ENCODE results near the gene FHIT.
"Not testable (repeated sequence)": the region's sequence is repeated elsewhere in the genome, so short reads cannot be mapped to it uniquely, and the experiment has no call there.

FHIT gene

DNA sequence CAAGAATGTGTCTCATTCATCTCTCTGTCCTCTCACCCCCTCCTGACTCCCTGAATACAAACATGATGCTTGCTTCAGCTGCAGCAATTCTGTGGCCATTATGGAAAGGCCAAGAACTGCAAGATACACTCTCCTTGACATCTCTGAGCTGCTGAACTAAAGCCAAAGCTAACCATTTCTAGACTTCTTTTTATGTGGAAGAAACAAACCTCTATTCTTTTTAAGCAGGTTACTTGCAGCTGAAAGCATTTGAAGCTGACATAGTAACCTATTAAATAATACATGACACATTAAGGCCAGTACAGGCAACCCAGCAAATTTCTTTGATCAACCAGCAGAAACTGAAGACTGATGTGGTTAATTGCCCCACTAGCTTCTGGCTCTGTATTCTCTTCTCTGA, 17.5 kb downstream of the FHIT start:
- Histone ChIP-seq H3K9me3 (ENCODE audit: control insufficient read depth, low read length) (no peaks in the 10 kb centered on the region), H3K27me3 (replicated peaks; ENCODE audit: control insufficient read depth, insufficient read depth, low read length, poor library complexity, severe bottlenecking) (no peaks in the 10 kb centered on the region), H3K36me3 (ENCODE audit: control insufficient read depth, insufficient read depth, low read length) (no peaks in the 10 kb centered on the region), H3K4me1 (ENCODE audit: control insufficient read depth, insufficient read depth, low read length, poor library complexity, severe bottlenecking) (no peaks in the 10 kb centered on the region), H3K27ac (ENCODE audit: insufficient read depth, low read length, poor library complexity, severe bottlenecking) (no peak overlapping the region), H3K4me3 (ENCODE audit: insufficient read depth, low read depth, low read length, poor library complexity, severe bottlenecking) (no peak overlapping the region)
- DNase-seq, result no peak

DNA sequence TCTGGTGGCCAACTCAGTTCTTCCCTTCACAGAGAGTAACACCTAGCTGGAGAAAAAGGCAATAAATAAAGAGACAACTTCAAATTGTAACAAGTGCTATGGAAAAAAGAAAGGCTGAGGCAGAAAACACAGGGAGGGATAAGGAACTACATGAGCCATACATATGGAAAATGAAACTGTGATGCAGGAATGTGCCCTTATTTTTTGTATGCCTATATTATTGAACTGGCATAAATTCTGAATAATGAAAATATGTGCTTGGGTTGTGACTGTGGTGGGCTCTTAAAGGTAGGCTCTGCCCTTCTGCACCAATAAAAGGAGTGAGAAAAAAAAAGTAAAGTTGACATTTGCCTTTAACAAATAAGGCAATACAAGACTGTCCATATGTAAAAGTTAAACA, 19.6 kb downstream of the FHIT start:
- Histone ChIP-seq H3K36me3 (ENCODE audit: control insufficient read depth, insufficient read depth, low read length) (no peaks in the 10 kb centered on the region), H3K4me1 (ENCODE audit: control insufficient read depth, insufficient read depth, low read length, poor library complexity, severe bottlenecking) (no peaks in the 10 kb centered on the region), H3K27ac (ENCODE audit: insufficient read depth, low read length, poor library complexity, severe bottlenecking) (no peak overlapping the region), H3K9me3 (ENCODE audit: control insufficient read depth, low read length) (no peaks in the 10 kb centered on the region), H3K27me3 (replicated peaks; ENCODE audit: control insufficient read depth, insufficient read depth, low read length, poor library complexity, severe bottlenecking) (no peaks in the 10 kb centered on the region), H3K4me3 (ENCODE audit: insufficient read depth, low read depth, low read length, poor library complexity, severe bottlenecking) (no peak overlapping the region)
- no peak for DNase-seq

DNA sequence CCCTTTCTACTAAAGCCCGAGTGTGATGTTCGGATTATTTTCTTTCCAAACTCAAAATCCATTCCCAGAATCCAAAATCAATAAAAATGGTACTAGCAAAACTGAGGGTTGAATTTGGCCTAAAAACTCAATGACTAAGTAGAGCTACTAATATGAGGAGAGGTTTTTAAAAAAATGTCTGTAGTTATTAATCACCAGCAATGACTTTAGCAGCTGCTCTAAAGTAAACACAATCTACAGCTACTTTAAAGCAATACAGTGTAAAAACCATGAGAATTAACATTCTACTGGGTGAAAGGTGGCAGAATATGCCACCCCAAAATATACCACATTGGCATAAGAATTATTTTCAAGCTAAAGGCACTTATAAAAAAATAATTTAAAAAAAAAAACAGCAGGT, 23.5 kb downstream of the FHIT start:
- H3K9me3 ChIP-seq (ENCODE audit: control insufficient read depth, low read length), result no peaks in the 10 kb centered on the region
- no peak overlapping the region for H3K4me3 ChIP-seq (ENCODE audit: insufficient read depth, low read depth, low read length, poor library complexity, severe bottlenecking)

DNA sequence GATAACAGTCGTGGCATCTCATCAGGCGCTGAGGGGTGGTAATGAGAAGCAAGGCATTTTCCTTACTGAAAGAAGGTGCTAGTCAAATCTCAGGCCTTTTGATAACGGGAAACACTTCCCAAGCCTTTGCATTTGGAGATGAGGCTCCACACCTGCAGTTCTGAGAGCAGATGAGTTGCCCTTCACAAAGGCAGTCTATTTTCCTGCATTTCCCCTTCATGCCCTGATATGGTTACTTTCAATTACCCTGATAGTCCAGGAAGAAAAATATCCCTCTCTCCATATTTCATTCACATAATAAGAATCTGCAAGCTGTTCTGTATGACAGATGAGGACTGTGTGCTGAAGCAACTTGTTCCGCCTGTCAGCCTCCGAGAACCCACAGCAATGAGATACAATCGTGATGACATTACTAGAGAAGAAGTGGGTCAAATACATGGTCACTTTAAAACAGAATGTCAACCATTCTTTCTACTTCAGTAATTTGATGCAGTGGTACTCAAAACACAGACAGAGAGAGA, 25.0 kb downstream of the FHIT start:
- H3K27me3 ChIP-seq (replicated peaks; ENCODE audit: control insufficient read depth, insufficient read depth, low read length, poor library complexity, severe bottlenecking), result no peaks in the 10 kb centered on the region
- no peaks in the 10 kb centered on the region for H3K4me1 ChIP-seq (ENCODE audit: control insufficient read depth, insufficient read depth, low read length, poor library complexity, severe bottlenecking)
- no peaks in the 10 kb centered on the region for H3K9me3 ChIP-seq (ENCODE audit: control insufficient read depth, low read length)
- no peaks in the 10 kb centered on the region for H3K36me3 ChIP-seq (ENCODE audit: control insufficient read depth, insufficient read depth, low read length)
- DNase-seq, result no peak
- H3K4me3 ChIP-seq (ENCODE audit: insufficient read depth, low read depth, low read length, poor library complexity, severe bottlenecking), result no peak overlapping the region
- no peak overlapping the region for H3K27ac ChIP-seq (ENCODE audit: insufficient read depth, low read length, poor library complexity, severe bottlenecking)

More for the DNA sequence above, 23.5 kb downstream of the FHIT start:
- Histone ChIP-seq H3K4me1 (ENCODE audit: control insufficient read depth, insufficient read depth, low read length, poor library complexity, severe bottlenecking) (no peaks in the 10 kb centered on the region), H3K36me3 (ENCODE audit: control insufficient read depth, insufficient read depth, low read length) (no peaks in the 10 kb centered on the region), H3K27me3 (replicated peaks; ENCODE audit: control insufficient read depth, insufficient read depth, low read length, poor library complexity, severe bottlenecking) (no peaks in the 10 kb centered on the region), H3K27ac (ENCODE audit: insufficient read depth, low read length, poor library complexity, severe bottlenecking) (no peak overlapping the region)
- no peak for DNase-seq

DNA sequence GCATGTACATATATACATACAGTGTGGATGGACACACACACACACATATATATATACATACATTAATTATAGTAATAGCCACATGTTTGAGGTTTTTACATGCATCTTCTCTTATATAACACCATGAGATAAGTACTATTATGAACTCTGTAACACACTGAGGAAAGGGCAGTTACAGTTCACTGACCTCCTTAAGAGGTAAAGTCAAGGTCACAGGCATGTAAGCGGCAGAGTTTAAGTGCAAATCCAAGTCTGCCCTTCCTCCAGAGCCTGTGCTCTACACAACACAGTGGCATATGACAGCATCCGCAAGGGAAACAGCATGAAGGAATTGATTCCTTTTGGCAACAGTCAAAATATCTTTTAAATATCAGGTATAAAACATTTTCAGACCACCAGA, 26.4 kb downstream of the FHIT start:
- no peaks in the 10 kb centered on the region for H3K27me3 ChIP-seq (replicated peaks; ENCODE audit: control insufficient read depth, insufficient read depth, low read length, poor library complexity, severe bottlenecking)
- no peaks in the 10 kb centered on the region for H3K4me1 ChIP-seq (ENCODE audit: control insufficient read depth, insufficient read depth, low read length, poor library complexity, severe bottlenecking)
- no peaks in the 10 kb centered on the region for H3K36me3 ChIP-seq (ENCODE audit: control insufficient read depth, insufficient read depth, low read length)
- H3K4me3 ChIP-seq (ENCODE audit: insufficient read depth, low read depth, low read length, poor library complexity, severe bottlenecking), result no peak overlapping the region
- H3K27ac ChIP-seq (ENCODE audit: insufficient read depth, low read length, poor library complexity, severe bottlenecking), result no peak overlapping the region
- no peak for DNase-seq
- H3K9me3 ChIP-seq (ENCODE audit: control insufficient read depth, low read length), result no peaks in the 10 kb centered on the region

DNA sequence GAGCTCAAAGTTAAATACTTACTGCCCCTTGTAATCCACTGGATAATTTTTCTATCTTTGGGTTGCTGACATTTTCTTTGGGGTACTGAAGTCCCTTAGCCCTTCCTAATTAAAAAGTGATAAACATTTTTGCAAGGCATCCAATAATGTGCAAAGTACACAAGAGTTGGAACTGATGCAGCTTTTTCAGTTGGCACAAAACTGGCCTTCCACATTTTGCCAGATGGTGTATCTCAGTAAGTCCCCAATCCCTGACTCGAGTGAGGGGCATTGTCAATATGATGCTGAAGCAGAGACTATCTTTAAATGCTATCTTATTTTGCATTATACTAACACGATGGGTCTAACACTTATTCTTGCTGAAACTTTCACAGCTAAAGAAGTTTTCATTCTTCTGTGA, 27.8 kb downstream of the FHIT start:
- no peak for DNase-seq
- Histone ChIP-seq H3K4me3 (ENCODE audit: insufficient read depth, low read depth, low read length, poor library complexity, severe bottlenecking) (no peak overlapping the region), H3K36me3 (ENCODE audit: control insufficient read depth, insufficient read depth, low read length) (no peaks in the 10 kb centered on the region), H3K27ac (ENCODE audit: insufficient read depth, low read length, poor library complexity, severe bottlenecking) (no peak overlapping the region), H3K4me1 (ENCODE audit: control insufficient read depth, insufficient read depth, low read length, poor library complexity, severe bottlenecking) (no peaks in the 10 kb centered on the region), H3K27me3 (replicated peaks; ENCODE audit: control insufficient read depth, insufficient read depth, low read length, poor library complexity, severe bottlenecking) (no peaks in the 10 kb centered on the region), H3K9me3 (ENCODE audit: control insufficient read depth, low read length) (no peaks in the 10 kb centered on the region)

DNA sequence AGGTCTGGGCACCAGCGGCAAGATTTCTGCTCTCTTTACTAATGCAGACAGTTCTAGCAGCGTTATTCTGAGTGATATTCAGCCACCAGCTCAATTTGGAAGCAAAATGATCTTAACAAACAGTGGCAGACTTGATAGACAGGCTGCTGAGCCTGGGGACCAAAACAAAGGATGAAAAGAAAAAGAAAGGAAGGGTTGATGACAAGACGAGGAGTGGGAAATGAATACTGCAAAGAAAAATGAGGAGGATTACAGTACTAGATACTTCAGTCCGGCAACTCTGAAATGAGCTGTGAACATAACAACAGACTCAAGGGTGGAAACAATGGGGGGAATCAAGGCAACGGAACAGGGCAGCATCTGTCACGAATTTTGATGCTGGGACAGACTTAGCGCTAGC, 28.8 kb downstream of the FHIT start:
- H3K4me1 ChIP-seq (ENCODE audit: control insufficient read depth, insufficient read depth, low read length, poor library complexity, severe bottlenecking), result no peaks in the 10 kb centered on the region
- H3K9me3 ChIP-seq (ENCODE audit: control insufficient read depth, low read length), result no peaks in the 10 kb centered on the region
- H3K4me3 ChIP-seq (ENCODE audit: insufficient read depth, low read depth, low read length, poor library complexity, severe bottlenecking), result no peak overlapping the region
- DNase-seq, result no peak
- H3K36me3 ChIP-seq (ENCODE audit: control insufficient read depth, insufficient read depth, low read length), result no peaks in the 10 kb centered on the region
- no peak overlapping the region for H3K27ac ChIP-seq (ENCODE audit: insufficient read depth, low read length, poor library complexity, severe bottlenecking)
- no peaks in the 10 kb centered on the region for H3K27me3 ChIP-seq (replicated peaks; ENCODE audit: control insufficient read depth, insufficient read depth, low read length, poor library complexity, severe bottlenecking)

DNA sequence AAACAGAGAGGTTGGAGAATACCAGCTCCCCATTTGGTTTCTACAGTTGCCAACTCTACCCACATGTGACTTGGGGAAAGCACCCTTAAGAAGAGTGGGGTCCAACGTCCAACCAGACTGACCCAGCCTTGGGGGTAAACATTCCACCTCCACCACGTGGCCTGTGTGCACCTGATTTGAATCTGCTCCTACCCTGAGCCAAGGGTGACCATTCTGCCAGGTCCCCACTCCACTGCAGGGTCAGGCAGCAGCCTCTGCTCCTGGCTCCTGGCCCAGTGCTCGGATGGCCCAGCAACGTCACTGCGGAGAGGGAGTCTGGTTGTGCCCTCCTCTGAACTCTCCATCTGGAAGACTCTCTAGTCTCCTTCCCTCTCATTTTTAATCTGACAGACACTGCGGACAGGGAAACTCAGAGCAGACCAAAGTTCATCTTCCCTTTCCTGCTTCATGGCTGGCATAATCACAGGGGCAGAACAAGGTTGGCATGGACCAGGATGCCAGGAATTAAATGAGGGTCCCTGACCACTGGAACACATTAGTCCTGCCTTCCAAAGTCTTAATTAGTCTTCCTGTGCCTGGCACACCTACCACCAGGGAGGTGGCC, 29.4 kb downstream of the FHIT start:
- no peak overlapping the region for H3K27ac ChIP-seq (ENCODE audit: insufficient read depth, low read length, poor library complexity, severe bottlenecking)
- no peaks in the 10 kb centered on the region for H3K27me3 ChIP-seq (replicated peaks; ENCODE audit: control insufficient read depth, insufficient read depth, low read length, poor library complexity, severe bottlenecking)
- DNase-seq, result no peak
- no peak overlapping the region for H3K4me3 ChIP-seq (ENCODE audit: insufficient read depth, low read depth, low read length, poor library complexity, severe bottlenecking)
- no peaks in the 10 kb centered on the region for H3K9me3 ChIP-seq (ENCODE audit: control insufficient read depth, low read length)
- H3K4me1 ChIP-seq (ENCODE audit: control insufficient read depth, insufficient read depth, low read length, poor library complexity, severe bottlenecking), result no peaks in the 10 kb centered on the region
- H3K36me3 ChIP-seq (ENCODE audit: control insufficient read depth, insufficient read depth, low read length), result no peaks in the 10 kb centered on the region

DNA sequence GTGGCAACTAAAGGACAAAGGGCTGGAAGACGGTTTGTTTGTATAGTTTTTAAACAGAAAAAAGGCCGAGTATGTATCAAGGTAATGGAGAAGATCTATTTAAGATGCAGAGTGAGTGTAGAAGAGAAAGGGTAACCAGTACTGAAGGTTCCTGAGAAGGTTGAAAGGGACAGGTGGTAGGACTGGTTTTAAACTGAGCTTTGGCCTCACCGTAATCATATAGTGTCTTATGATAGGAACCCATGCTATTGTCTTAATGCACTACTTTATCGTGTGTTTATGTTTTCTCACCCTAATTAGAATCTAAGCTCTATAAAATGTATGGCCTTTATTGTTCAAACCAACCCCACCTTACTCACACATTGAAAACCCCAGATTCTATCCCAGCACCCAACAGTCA, 32.7 kb downstream of the FHIT start:
- H3K36me3 ChIP-seq (ENCODE audit: control insufficient read depth, insufficient read depth, low read length), result no peaks in the 10 kb centered on the region
- H3K27me3 ChIP-seq (replicated peaks; ENCODE audit: control insufficient read depth, insufficient read depth, low read length, poor library complexity, severe bottlenecking), result no peaks in the 10 kb centered on the region
- no peak overlapping the region for H3K27ac ChIP-seq (ENCODE audit: insufficient read depth, low read length, poor library complexity, severe bottlenecking)
- no peak overlapping the region for H3K4me3 ChIP-seq (ENCODE audit: insufficient read depth, low read depth, low read length, poor library complexity, severe bottlenecking)
- no peak for DNase-seq
- H3K9me3 ChIP-seq (ENCODE audit: control insufficient read depth, low read length), result no peaks in the 10 kb centered on the region
- H3K4me1 ChIP-seq (ENCODE audit: control insufficient read depth, insufficient read depth, low read length, poor library complexity, severe bottlenecking), result no peaks in the 10 kb centered on the region

DNA sequence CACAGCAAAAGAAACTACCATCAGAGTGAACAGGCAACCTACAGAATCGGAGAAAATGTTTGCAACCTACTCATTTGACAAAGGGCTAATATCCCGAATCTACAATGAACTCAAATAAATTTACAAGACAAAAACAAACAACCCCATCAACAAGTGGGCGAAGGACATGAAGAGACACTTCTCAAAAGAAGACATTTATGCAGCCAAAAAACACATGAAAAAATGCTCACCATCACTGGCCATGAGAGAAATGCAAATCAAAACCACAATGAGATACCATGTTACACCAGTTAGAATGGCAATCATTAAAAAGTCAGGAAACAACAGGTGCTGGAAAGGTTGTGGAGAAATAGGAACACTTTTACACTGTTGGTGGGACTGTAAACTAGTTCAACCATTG, 35.1 kb downstream of the FHIT start:
- not testable (repeated sequence) for DNase-seq; H3K27me3 ChIP-seq (replicated peaks; ENCODE audit: control insufficient read depth, insufficient read depth, low read length, poor library complexity, severe bottlenecking); H3K36me3 ChIP-seq (ENCODE audit: control insufficient read depth, insufficient read depth, low read length)

More for the DNA sequence above, 35.1 kb downstream of the FHIT start:
- not testable (repeated sequence) for H3K4me1 ChIP-seq (ENCODE audit: control insufficient read depth, insufficient read depth, low read length, poor library complexity, severe bottlenecking); H3K27ac ChIP-seq (ENCODE audit: insufficient read depth, low read length, poor library complexity, severe bottlenecking); H3K4me3 ChIP-seq (ENCODE audit: insufficient read depth, low read depth, low read length, poor library complexity, severe bottlenecking); H3K9me3 ChIP-seq (ENCODE audit: control insufficient read depth, low read length)
